Fibroblast of villous mesenchyme (primary cell): ENCODE results near the gene DNAJA4. TPM values are rescaled to one million over a fixed set of nuclear protein-coding genes. Genes with fewer than 3 reads are reported as not detected.

Experiments used
- DNase-seq: peaks from one replicate; pipeline ENCODE4 v3.0.0-alpha.2; 2010; ENCODE audit warnings: low read depth
- H3K4me3 ChIP-seq: 2 replicates; pipeline ENCODE4 v1.5.1; 2011; ENCODE audit warnings: low read depth, mild to moderate bottlenecking, low read length
- CTCF ChIP-seq: IDR thresholded peaks from 2 replicates; pipeline ENCODE4 v1.5.1; 2012; ENCODE audit warnings: low read depth, mild to moderate bottlenecking, low read length; ENCODE audit not compliant: insufficient read depth
- small RNA-seq: library from RNA; depleted of rRNA; stranded (forward); fragments of <200 nt; gene quantifications from one replicate; pipeline ENCODE3, GENCODE V24; 2012
- total RNA-seq: library from RNA; depleted of rRNA; stranded (reverse); fragments of >200 nt; gene quantifications from 2 replicates; pipeline ENCODE4 v1.2.3, GENCODE V29; 2012

The DNAJA4 gene
- total RNA-seq, 1 donor = 4.3 TPM

- no peak for TF ChIP-seq CTCF
- H3K4me3 ChIP-seq = no peak overlapping the region
- no peak for DNase-seq
Observed at GRCh38 chr15:78323693-78324092, 59.3 kb downstream of the DNAJA4 start.

GRCh38 chr15:78324144-78324543, 59.8 kb downstream of the DNAJA4 start:
- no peak overlapping the region for H3K4me3 ChIP-seq
- TF ChIP-seq CTCF = no peak
- no peak for DNase-seq

DNA sequence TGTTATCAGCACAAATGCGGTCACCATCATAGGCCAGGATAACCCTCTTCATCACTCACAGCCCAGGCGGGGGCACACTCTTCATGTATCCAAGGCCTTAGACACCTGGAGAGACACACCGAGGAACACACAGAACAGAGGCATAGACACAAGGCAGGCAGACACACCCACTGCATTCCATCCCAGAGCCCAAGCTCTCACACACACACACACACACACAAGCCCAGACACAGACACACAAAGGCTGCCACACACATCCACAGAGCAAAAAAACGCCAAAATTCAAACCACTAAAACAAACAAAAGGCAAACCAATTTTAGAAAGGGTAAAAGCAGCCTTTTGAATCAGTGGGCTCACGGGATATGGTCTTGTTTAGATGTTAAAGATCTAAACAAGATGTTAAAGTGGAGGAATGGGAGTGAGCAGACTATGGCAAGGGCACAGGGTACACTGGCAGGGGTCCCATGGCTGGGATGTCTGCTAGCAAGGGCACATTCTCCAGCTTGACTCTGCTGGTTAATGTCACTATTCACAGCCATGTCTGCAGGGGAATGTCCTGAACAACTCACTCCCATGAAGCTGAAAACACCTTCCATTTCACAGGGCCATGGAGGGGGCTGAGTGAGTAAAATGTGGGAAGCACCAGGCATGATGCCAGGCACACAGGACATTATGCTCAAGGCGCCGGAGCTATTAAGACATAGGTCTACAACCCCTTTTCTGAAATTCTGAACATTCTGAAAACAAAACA, 60.9 kb downstream of the DNAJA4 start:
- no peak for TF ChIP-seq CTCF
- DNase-seq = no peak
- H3K4me3 ChIP-seq = no peak overlapping the region

DNA sequence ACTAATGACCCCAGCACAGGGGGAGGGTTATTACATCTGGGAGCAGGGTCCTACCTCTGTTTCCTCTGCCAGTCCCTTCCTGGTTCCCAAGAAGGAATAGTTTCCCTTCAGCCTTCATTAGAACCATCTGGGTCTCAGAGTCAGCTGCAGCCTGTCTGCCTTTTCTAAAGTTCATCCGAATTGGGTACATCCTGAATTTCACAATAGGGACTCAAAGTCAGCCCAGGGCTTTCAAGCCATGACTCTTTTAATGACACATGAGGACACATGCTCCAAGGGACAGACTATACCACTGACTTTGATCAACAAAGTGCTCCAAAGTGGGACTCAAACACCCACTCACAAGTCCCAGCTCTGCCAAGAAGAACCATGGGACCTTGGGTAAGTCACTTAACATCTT, 63.1 kb downstream of the DNAJA4 start:
- TF ChIP-seq CTCF = no peak
- DNase-seq = no peak
- no peak overlapping the region for H3K4me3 ChIP-seq

DNA sequence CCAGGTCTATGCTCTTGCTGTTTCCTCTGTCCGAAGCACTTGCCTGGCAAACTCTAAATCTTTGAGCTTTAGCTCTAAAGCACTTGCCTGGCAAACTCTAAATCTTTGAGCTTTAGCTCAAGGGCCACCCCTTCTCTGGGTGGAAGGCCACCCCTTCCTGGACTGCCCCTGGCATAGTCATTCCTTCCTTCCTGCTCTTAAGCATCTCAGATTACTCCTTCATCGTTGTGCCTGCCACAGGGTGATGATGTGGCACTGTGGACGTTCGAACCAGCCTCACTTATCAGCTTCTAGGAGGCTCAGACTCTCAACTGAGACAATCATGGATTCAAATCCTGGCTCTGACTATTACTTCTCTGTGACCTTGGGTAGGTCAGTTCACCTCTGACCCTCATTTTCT, 65.3 kb downstream of the DNAJA4 start:
- no peak for TF ChIP-seq CTCF
- no peak for DNase-seq
- H3K4me3 ChIP-seq = no peak overlapping the region

Small RNA genes lying within 50 kb of the gene (small RNA-seq; reads per million reads assigned to genes)
- gene AC090607.5 = 0.66 reads per million

Other genes with a start within 250 kb of the DNAJA4 start
- gene TBC1D2B, start 186.9 kb upstream of the DNAJA4 start, total RNA-seq = 32.5 and 52.2 TPM in 2 replicates
- gene SH2D7, start 172.0 kb upstream of the DNAJA4 start, total RNA-seq = not detected in 2 replicates
- gene CIB2, start 133.1 kb upstream of the DNAJA4 start, total RNA-seq = 4.8 and 11.7 TPM in 2 replicates
- 25.4 and 43.6 TPM in 2 replicates for gene IDH3A, start 115.2 kb upstream of the DNAJA4 start, total RNA-seq
- under 0.01 TPM in 1 of 2 replicates, not detected in the other for gene ACSBG1, start 30.0 kb upstream of the DNAJA4 start, total RNA-seq
- 59.6 and 72.1 TPM in 2 replicates for gene SKIC8, start 35.0 kb downstream of the DNAJA4 start, total RNA-seq
- not detected in 2 replicates for gene CRABP1, start 75.8 kb downstream of the DNAJA4 start, total RNA-seq
- gene IREB2, start 173.7 kb downstream of the DNAJA4 start, total RNA-seq = 38.9 and 39.0 TPM in 2 replicates
- gene HYKK, start 243.0 kb downstream of the DNAJA4 start, total RNA-seq = 1.7 and 2.3 TPM in 2 replicates